Measurements from ENCODE around the gene P2RY2. TPM values are rescaled to one million over a fixed set of nuclear protein-coding genes. Genes with fewer than 3 reads are reported as not detected.

Gene P2RY2
- total RNA-seq, 1 experiment from 2014 or later = 22.5 TPM

DNA sequence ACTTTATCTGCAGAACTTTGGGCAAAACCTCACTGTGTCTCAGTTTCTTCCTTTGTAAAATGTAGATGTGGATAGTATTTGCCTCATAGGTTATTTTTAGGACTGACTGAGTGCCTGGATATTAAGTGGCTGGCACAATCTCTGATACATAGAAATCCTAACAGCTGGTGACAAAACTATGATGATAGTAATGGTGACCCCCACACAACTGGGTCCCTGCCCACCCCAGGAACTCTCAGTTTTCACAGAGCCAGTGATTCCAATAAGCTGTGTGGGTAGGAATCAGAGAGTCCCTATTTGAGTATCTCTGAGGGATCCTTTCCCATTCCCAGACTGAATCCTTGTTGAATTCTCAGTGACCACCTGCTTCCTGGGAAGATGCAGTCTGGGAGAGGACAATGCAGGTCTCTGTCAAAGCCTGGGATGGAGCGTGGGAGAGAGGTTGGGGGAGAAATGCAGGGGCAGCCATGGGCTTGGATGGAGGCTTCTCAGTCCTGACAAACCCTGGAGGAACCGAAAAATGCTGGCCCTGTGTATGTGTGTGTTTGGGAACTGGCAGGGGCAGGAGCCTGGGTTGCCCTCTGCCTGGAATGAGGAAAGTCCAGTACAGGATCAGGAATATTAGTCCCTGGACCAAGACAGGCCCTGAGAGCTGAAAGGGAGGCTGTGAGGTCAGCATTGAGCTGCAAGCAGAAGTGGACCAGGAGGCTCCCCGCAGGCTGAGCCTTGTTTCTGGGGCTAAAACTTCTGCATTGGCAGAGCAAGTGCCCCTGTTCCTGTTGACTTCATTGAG lies 48.0 kb downstream of the P2RY2 start:
- Histone ChIP-seq H3K36me3 (ENCODE audit: low read depth) (no peaks in the 10 kb centered on the region), H3F3A (ENCODE audit: insufficient read depth, low read depth) (peaks cover 45% of the 10 kb centered on the region), H3K4me2 (no peak overlapping the region), H3K79me2 (ENCODE audit: low read depth) (no peaks in the 10 kb centered on the region), H4K20me1 (ENCODE audit: insufficient read depth) (no peaks in the 10 kb centered on the region), H3K4me1 (replicated peaks; ENCODE audit: insufficient read depth) (peaks cover 60% of the 10 kb centered on the region), H3K9me3 (ENCODE audit: insufficient read depth, low read depth) (no peaks in the 10 kb centered on the region), H3K27ac (no peak overlapping the region), H3K27me3 (ENCODE audit: insufficient read depth, low read depth) (no peaks in the 10 kb centered on the region), H3K9me2 (ENCODE audit: insufficient read depth) (no peaks in the 10 kb centered on the region), H3K4me3 (no peak overlapping the region), H2AFZ (no peak overlapping the region)
- intact Hi-C loops (cut with micrococcal nuclease; ENCODE audit: unreplicated experiment) = no loop called here
- no TSS peak for BruUV-seq (replicated peaks)
- no peak for DNase-seq
- ChIA-PET CTCF (interaction anchor here (1.3 kb wide), 1 partner anchor 9 kb away, joined by 4 read pairs; no protein-coding TSS in a partner anchor), POLR2A (ENCODE audit: unreplicated experiment) (no interaction called here)
- TF ChIP-seq EZH2 (IDR thresholded peaks at IDR 0.05; ENCODE audit: low read depth) (no peak), CTCF (conservative IDR thresholded peaks at IDR 0.05) (no peak)

GRCh38 chr11:73266646-73267020 lies 48.6 kb downstream of the P2RY2 start:
- no peak for TF ChIP-seq CTCF (conservative IDR thresholded peaks at IDR 0.05)
- TF ChIP-seq EZH2 (IDR thresholded peaks at IDR 0.05; ENCODE audit: low read depth) = no peak
- Histone ChIP-seq H3F3A (ENCODE audit: insufficient read depth, low read depth) (peaks cover 51% of the 10 kb centered on the region), H3K4me2 (no peak overlapping the region), H3K27me3 (ENCODE audit: insufficient read depth, low read depth) (no peaks in the 10 kb centered on the region), H3K9me3 (ENCODE audit: insufficient read depth, low read depth) (no peaks in the 10 kb centered on the region), H3K9me2 (ENCODE audit: insufficient read depth) (no peaks in the 10 kb centered on the region), H3K27ac (no peak overlapping the region), H4K20me1 (ENCODE audit: insufficient read depth) (no peaks in the 10 kb centered on the region), H3K36me3 (ENCODE audit: low read depth) (no peaks in the 10 kb centered on the region), H3K79me2 (ENCODE audit: low read depth) (no peaks in the 10 kb centered on the region), H2AFZ (no peak overlapping the region), H3K4me3 (no peak overlapping the region), H3K4me1 (replicated peaks; ENCODE audit: insufficient read depth) (peaks cover 66% of the 10 kb centered on the region)
- intact Hi-C loops (cut with micrococcal nuclease; ENCODE audit: unreplicated experiment) = no loop called here
- ChIA-PET POLR2A (ENCODE audit: unreplicated experiment) (no interaction called here), CTCF (interaction anchor here (1.3 kb wide), 1 partner anchor 9 kb away, joined by 4 read pairs; no protein-coding TSS in a partner anchor)
- no peak for DNase-seq
- BruUV-seq (replicated peaks) = no TSS peak

GRCh38 chr11:73267122-73267846 lies 49.2 kb downstream of the P2RY2 start:
- no peak overlapping the region for H2AFZ ChIP-seq
- CTCF ChIA-PET = interaction anchor here (1.3 kb wide), 1 partner anchor 10 kb away, joined by 4 read pairs; no protein-coding TSS in a partner anchor
- intact Hi-C loops (cut with micrococcal nuclease; ENCODE audit: unreplicated experiment) = no loop called here

More at GRCh38 chr11:73267122-73267846, 49.2 kb downstream of the P2RY2 start:
- H3K4me1 ChIP-seq (replicated peaks; ENCODE audit: insufficient read depth) = peaks cover 65% of the 10 kb centered on the region
- H3K79me2 ChIP-seq (ENCODE audit: low read depth) = peaks cover 1% of the 10 kb centered on the region
- no peaks in the 10 kb centered on the region for H3K9me3 ChIP-seq (ENCODE audit: insufficient read depth, low read depth)
- H3K36me3 ChIP-seq (ENCODE audit: low read depth) = no peaks in the 10 kb centered on the region
- no peaks in the 10 kb centered on the region for H3K27me3 ChIP-seq (ENCODE audit: insufficient read depth, low read depth)
- H4K20me1 ChIP-seq (ENCODE audit: insufficient read depth) = no peaks in the 10 kb centered on the region
- no peak overlapping the region for H3K4me3 ChIP-seq
- DNase-seq = no peak
- peaks cover 51% of the 10 kb centered on the region for H3F3A ChIP-seq (ENCODE audit: insufficient read depth, low read depth)
- no peak overlapping the region for H3K4me2 ChIP-seq
- TF ChIP-seq EZH2 (IDR thresholded peaks at IDR 0.05; ENCODE audit: low read depth) (no peak), CTCF (conservative IDR thresholded peaks at IDR 0.05) (no peak)
- no peak overlapping the region for H3K27ac ChIP-seq
- BruUV-seq (replicated peaks) = no TSS peak
- POLR2A ChIA-PET (ENCODE audit: unreplicated experiment) = no interaction called here
- no peaks in the 10 kb centered on the region for H3K9me2 ChIP-seq (ENCODE audit: insufficient read depth)

Data from PC-9 (cell line).